ENCODE results near the gene NUDT22.

NUDT22 gene

GRCh38 chr11:64204464-64204989 is 21.5 kb upstream of the NUDT22 start:
- no peak overlapping the region for H3K4me3 ChIP-seq
- peak overlapping the region in 8 of 21 experiments; percentile 43 to 97 (median 88) for H3K27ac ChIP-seq

DNA sequence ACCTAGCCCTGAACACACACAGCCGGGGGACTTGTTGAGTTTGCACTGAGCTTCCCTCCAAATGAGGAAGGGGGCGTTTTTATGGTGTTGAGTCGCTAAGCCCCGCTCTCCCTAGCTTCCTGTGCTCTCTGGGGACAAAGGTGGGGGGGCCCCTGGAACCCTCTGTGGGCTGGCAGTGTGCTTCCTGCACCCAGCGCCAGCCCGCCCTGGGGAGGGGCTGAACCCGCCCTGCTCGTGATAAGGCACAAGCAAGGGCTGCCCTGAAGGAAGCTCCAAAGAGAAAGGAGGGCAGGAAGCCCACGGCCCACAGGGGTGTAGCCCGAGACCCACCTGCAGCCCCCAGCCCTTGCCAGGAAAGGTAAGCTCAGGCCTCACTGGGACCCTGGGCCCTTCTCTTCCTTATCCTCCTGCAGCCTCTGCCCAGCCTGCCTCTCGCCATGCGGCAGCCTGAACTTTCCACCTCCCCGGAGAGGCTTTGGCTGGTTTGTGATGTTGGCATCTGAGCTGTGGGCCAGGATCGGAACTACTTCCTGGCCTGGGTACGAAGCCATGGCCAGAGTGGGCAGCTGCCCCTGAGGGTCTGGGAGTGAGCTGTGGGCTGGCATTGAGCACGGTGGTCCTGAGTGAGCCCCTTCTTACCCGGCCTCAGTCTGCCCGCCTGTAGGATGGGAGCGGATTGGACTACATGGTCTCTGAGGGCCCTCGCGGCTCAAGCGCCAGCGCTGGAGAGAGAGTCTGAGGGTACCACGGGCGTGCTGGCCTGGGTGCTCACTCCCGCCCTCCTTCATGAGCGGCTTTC is 19.4 kb upstream of the NUDT22 start, which contains the start of gene FERMT3:
Gene FERMT3, plus strand, starts transcription at position 265 of the 799 bp plus-strand sequence. CDS start 644 bp downstream, outside the sequence.
- peak within 1 kb of the TSS; percentile 33 to 54 (median 39) for H3K4me3 ChIP-seq

GRCh38 chr11:64207256-64208085 is 18.6 kb upstream of the NUDT22 start:
- Histone ChIP-seq H3K27ac (peak overlapping the region; percentile 31 to 97 (median 87)), H3K4me3 (peak overlapping the region; percentile 33 to 54 (median 39))

More for the DNA sequence above, 19.4 kb upstream of the NUDT22 start, which contains the start of gene FERMT3:
- H3K27ac ChIP-seq = peak within 1 kb of the TSS in 20 of 21 experiments; percentile 58 to 97 (median 88)

GRCh38 chr11:64208086-64208795 is 17.8 kb upstream of the NUDT22 start:
- peak overlapping the region; percentile 33 to 54 (median 39) for H3K4me3 ChIP-seq
- peak overlapping the region; percentile 31 to 97 (median 87) for H3K27ac ChIP-seq

DNA sequence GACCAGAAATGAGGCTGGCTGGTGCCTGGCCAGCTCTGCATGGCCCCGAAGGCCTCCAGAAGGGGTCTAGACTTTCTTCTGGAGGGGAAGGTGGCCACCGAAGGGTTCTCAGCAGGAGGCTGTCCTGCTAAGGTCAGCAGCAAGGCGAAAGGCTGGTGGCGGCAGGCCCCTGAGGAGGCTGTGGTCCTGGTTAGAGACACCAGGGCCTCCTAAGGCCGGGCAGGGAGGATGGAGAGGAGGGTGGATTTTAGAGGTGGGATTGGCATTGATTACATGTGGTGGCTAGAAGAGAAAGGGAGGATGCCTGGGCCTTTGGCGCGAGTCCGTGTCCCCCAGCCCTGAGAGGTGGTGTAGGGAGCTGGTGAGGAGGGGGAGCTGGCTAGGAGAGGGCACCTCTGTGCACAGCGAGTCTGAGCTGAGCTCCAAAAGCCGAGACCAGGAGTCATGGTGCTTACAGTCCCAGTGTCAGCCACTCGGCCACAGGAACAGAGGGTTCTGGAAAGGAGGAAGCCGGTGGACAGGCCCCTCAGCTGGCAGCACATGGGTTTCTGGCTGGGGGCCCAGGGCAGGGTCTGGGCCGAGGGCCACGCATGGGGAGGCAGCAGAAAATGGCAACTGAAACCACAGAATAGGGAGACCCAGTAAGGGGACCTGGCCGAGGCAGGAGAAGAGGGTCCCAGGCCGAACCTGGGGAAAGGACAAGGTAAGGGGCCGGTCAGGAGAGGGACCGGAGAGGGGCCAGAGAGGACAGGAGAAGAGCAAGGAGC is 17.1 kb upstream of the NUDT22 start:
- peak overlapping the region in 1 of 7 experiments; percentile 54 for H3K4me3 ChIP-seq
- peak overlapping the region in 13 of 21 experiments; percentile 73 to 97 (median 89) for H3K27ac ChIP-seq

DNA sequence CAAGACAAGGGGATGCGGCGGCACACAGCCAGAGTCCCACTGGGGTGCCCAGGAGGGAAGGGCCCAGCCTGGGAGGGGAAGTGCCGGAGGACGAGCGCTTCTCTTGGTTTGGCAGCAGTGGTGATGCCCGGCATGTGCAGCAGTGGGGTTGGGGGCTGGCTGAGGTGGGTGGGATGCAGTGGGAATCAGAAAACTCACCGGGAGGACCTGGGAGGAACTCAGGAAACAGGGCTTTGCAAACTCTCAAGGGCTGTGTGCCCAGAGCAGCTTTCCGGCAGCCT is 16.6 kb upstream of the NUDT22 start:
- Histone ChIP-seq H3K27ac (peak overlapping the region in 2 of 21 experiments; percentile 47 to 94), H3K4me3 (no peak overlapping the region)

DNA sequence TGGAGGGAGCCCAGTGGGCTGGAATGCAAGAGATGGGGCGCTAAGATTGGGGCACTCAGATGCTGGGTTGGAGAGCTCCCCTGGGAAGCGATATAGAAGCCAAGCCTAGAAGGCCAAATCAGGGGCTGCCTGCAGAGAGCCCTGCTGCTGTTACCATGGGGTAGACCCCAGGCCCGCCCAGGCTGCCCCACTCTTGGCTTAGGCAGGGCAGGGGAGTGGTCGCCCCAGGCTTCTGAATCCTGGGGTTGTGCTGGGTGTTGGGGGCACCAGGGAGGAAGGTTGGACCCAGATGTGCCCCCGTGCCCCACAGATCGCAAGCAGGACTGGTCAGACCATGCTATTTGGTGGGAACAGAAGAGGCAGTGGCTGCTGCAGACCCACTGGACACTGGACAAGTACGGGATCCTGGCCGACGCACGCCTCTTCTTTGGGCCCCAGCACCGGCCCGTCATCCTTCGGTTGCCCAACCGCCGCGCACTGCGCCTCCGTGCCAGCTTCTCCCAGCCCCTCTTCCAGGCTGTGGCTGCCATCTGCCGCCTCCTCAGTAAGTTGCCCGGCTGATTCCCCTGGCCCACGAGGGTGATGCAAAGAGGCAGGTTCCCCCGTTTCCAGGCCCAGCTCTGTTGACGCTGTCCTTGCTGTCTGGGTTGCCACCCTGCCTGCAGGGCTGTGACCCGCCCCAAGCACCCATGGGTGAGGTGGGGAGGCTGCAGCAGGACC is 15.6 kb upstream of the NUDT22 start:
- Histone ChIP-seq H3K4me3 (no peak overlapping the region), H3K27ac (peak overlapping the region in 1 of 21 experiments; percentile 37)

DNA sequence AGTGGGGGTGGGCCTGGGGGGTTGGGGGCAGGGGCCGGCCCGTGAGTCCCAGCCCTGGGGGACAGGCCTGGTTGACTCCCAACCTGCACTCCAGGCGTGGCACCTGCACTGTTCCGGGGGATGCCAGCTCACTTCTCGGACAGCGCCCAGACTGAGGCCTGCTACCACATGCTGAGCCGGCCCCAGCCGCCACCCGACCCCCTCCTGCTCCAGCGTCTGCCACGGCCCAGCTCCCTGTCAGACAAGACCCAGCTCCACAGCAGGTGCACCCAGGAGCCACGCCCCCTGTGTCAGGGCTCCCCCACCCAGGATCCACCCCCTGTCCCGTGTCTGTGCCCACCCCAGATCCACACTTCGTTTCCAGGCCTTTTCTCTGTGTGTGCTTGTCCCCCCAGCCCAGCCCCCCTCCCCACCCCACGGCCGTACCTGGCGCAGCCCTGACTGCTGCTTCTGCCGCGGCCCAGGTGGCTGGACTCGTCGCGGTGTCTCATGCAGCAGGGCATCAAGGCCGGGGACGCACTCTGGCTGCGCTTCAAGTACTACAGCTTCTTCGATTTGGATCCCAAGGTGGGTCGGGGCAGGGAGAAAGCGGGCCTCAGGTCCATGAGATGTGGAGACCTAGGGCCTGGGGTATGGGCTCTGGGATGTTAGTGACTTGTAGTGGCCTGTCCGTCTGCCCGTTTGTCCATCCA is 14.7 kb upstream of the NUDT22 start:
- Histone ChIP-seq H3K27ac (no peak overlapping the region), H3K4me3 (no peak overlapping the region)

DNA sequence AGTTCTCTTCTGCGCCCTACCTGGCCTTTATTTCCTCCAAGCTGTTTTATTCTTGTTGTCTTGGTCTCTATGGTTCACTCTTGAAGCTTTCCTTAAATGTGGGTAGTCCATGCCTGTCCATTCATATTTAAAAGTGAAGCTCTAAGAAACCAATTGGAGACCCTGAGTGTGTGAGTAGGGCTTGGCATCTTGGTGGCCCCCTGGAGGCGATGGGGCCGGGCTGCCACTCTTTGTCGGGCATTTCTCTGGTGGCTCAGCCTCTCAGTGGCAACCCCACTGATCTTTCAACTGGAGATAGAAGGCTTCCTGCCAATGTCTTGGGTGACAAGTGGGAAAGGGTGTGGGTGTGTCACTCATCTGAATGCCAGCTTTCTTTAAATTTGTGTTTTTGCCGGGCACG is 9.2 kb upstream of the NUDT22 start:
- no peak overlapping the region for H3K27ac ChIP-seq
- H3K4me3 ChIP-seq = no peak overlapping the region

DNA sequence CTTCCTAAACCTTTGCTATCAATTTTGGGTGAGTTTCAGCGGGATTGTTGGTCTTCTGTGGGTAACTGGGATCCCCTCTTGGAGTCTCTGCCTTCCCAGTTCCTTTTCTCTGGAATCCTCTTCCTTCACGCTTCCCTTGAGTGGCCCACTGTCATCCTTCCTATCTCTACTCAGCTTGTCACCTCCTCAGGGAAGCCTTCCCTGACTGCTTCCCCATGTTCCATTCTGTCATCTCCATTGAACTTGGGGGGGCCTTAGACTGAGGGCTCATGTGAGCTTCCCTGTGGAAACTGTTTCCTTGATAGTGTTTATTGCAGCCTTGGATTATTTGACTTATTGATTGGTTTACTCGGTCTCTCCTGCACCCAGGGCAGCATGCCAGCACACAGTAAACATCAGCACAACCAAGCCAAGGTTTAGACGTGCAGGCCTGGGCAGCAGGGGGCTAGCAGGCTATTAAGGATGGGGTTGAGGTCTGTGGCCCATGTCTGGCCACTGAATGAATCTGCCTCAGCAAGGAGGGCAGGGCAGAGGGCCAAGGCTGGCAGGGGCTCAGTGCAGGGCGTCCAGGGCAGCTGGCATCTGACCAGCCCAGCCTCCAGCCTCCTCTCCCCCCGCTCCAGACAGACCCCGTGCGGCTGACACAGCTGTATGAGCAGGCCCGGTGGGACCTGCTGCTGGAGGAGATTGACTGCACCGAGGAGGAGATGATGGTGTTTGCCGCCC is 7.3 kb upstream of the NUDT22 start:
- H3K27ac ChIP-seq = no peak overlapping the region
- no peak overlapping the region for H3K4me3 ChIP-seq

DNA sequence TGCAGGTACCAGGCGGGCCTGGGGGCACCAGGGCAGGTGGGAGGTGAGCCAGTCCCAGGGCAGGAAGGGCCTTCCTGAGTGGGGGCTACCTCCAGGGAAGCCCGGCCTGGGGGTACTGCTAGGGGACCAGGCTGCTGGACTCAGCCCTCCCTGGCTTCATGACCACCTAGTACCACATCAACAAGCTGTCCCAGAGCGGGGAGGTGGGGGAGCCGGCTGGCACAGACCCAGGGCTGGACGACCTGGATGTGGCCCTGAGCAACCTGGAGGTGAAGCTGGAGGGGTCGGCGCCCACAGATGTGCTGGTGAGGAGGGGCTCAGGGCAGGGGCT is 6.8 kb upstream of the NUDT22 start:
- H3K4me3 ChIP-seq = no peak overlapping the region
- H3K27ac ChIP-seq = no peak overlapping the region

DNA sequence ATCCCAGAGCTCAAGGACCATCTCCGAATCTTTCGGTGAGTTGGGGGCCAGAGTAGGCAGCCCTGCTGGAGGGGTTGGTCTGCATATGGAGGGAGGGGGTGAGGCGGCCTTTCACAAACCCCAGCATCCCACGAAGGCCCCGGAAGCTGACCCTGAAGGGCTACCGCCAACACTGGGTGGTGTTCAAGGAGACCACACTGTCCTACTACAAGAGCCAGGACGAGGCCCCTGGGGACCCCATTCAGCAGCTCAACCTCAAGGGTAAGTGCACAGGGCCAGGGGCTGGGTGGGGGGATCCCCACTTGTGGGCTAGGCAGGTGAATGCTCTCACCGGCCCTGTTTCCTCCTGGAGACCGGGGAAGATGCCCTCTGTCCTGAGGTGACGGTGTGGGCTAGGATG is 6.3 kb upstream of the NUDT22 start:
- H3K4me3 ChIP-seq = no peak overlapping the region
- H3K27ac ChIP-seq = peak overlapping the region in 1 of 21 experiments; percentile 13

- peak overlapping the region in 1 of 21 experiments; percentile 19 for H3K27ac ChIP-seq
- H3K4me3 ChIP-seq = no peak overlapping the region
Measured at GRCh38 chr11:64220271-64220670, 5.8 kb upstream of the NUDT22 start.

GRCh38 chr11:64220798-64221197 is 5.3 kb upstream of the NUDT22 start:
- Histone ChIP-seq H3K4me3 (no peak overlapping the region), H3K27ac (no peak overlapping the region)

GRCh38 chr11:64222651-64223000 is 3.4 kb upstream of the NUDT22 start:
- peak overlapping the region in 1 of 21 experiments; percentile 8 for H3K27ac ChIP-seq
- H3K4me3 ChIP-seq = no peak overlapping the region

DNA sequence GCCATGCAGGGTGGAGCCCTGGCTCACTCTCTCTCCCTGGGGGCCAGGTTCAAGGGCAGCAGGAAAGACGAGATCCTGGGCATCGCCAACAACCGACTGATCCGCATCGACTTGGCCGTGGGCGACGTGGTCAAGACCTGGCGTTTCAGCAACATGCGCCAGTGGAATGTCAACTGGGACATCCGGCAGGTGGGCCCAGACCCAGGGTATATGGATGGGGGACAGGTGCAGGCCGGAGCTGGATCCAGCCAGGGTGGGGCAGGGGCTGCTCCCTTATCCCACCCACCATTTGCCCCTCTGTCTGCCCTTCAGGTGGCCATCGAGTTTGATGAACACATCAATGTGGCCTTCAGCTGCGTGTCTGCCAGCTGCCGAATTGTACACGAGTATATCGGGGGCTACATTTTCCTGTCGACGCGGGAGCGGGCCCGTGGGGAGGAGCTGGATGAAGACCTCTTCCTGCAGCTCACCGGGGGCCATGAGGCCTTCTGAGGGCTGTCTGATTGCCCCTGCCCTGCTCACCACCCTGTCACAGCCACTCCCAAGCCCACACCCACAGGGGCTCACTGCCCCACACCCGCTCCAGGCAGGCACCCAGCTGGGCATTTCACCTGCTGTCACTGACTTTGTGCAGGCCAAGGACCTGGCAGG is 2.9 kb upstream of the NUDT22 start:
- Histone ChIP-seq H3K4me3 (no peak overlapping the region), H3K27ac (peak overlapping the region in 3 of 21 experiments; percentile 7 to 31 (median 22))

Measured in skin epidermis (tissue), 12 donors.